ENCODE measurements around the gene KLHL35.

GRCh38 chr11:75429641-75429901 lies 3.4 kb downstream of the KLHL35 start:
- TF ChIP-seq EZH2phosphoT487 (IDR thresholded peaks at IDR 0.05; ENCODE audit: borderline replicate concordance, low read depth, low read length) (no peak), CTCF (conservative IDR thresholded peaks at IDR 0.05; ENCODE audit: low read length) (no peak)
